Measurements from ENCODE around the gene NFS1.

GRCh38 chr20:35669681-35670080, 29.5 kb downstream of the NFS1 start:
- TF ChIP-seq POLR2A (IDR thresholded peaks at IDR 0.05) (no peak), CTCF (IDR thresholded peaks at IDR 0.05) (no peak), POLR2AphosphoS5 (IDR thresholded peaks at IDR 0.05) (no peak), EP300 (IDR thresholded peaks at IDR 0.05) (no peak)
